Fibroblast of lung (primary cell): ENCODE data around the gene KLF4. TPM values are rescaled to one million over a fixed set of nuclear protein-coding genes. Genes with fewer than 3 reads are reported as not detected.

ENCODE experiments used
- DNase-seq, 2 donors: peaks; one replicate each; pipeline versions ENCODE4 v3.0.0 to v3.0.0-alpha.2; 2010; ENCODE audit warnings: low read depth in 2 of 2
- H2AFZ ChIP-seq: 2 replicates; pipeline ENCODE4 v1.5.1; 2012; ENCODE audit warnings: low read length, control low read depth, inconsistent platforms
- H3K27ac ChIP-seq: 2 replicates; pipeline ENCODE4 v1.5.1; 2011; ENCODE audit warnings: low read length, control low read depth; ENCODE audit not compliant: insufficient read depth
- H3K27me3 ChIP-seq: 2 replicates; pipeline ENCODE4 v1.5.1; 2011; ENCODE audit warnings: mild to moderate bottlenecking, low read length; ENCODE audit not compliant: control insufficient read depth, insufficient read depth
- H3K36me3 ChIP-seq: 2 replicates; pipeline ENCODE4 v1.5.1; 2011; ENCODE audit warnings: low read length; ENCODE audit not compliant: control insufficient read depth, insufficient read depth
- H3K4me1 ChIP-seq: 2 replicates; pipeline ENCODE4 v1.5.1; 2011; ENCODE audit warnings: low read length; ENCODE audit not compliant: control insufficient read depth, insufficient read depth; ENCODE audit errors: extremely low read depth
- H3K4me2 ChIP-seq: 2 replicates; pipeline ENCODE4 v1.5.1; 2011; ENCODE audit warnings: low read length, control low read depth; ENCODE audit not compliant: insufficient read depth; ENCODE audit errors: extremely low read depth
- H3K4me3 ChIP-seq, 4 experiments: fragments of 200-600 bp in 1 of 4; sonication (generic) in 1 of 4; replicated peaks in 1 of 4; 2 replicates each; pipeline ENCODE4 v1.5.1; 2011 to 2016; ENCODE audit warnings: low read length in 4 of 4, low read depth in 3 of 4, mild to moderate bottlenecking in 3 of 4, control low read depth in 2 of 4, inconsistent platforms in 1 of 4, mixed read lengths in 1 of 4; ENCODE audit not compliant: insufficient read depth in 1 of 4; ENCODE audit errors: control extremely low read depth in 1 of 4
- H3K79me2 ChIP-seq: 2 replicates; pipeline ENCODE4 v1.5.1; 2012; ENCODE audit warnings: mild to moderate bottlenecking, low read length, inconsistent platforms; ENCODE audit not compliant: control insufficient read depth, insufficient read depth
- H3K9ac ChIP-seq: 2 replicates; pipeline ENCODE4 v1.5.1; 2011; ENCODE audit warnings: mild to moderate bottlenecking, low read length, control low read depth; ENCODE audit not compliant: insufficient read depth
- H3K9me3 ChIP-seq: 2 replicates; pipeline ENCODE4 v1.5.1; 2012; ENCODE audit warnings: low read depth, low read length; ENCODE audit not compliant: control insufficient read depth, insufficient read depth
- H4K20me1 ChIP-seq: 2 replicates; pipeline ENCODE4 v1.5.1; 2011; ENCODE audit warnings: low read length; ENCODE audit not compliant: control insufficient read depth, insufficient read depth; ENCODE audit errors: extremely low read depth
- CTCF ChIP-seq, 2 donors: IDR thresholded peaks in 1 of 2; conservative IDR thresholded peaks in 1 of 2; 1 replicate in 1 of 2; 2 replicates in 1 of 2; pipeline ENCODE4 v1.5.1; 2011 to 2012; ENCODE audit warnings: low read length in 2 of 2, control low read depth in 1 of 2, inconsistent platforms in 1 of 2, low read depth in 1 of 2, mild to moderate bottlenecking in 1 of 2
- EZH2 ChIP-seq: IDR thresholded peaks from 2 replicates; pipeline ENCODE4 v1.5.1; 2012; ENCODE audit warnings: low read length, control low read depth, mild to moderate bottlenecking; ENCODE audit errors: missing control alignments
- polyA plus RNA-seq, 2 donors: library from polyadenylated mRNA; depleted of rRNA in 1 of 2; stranded (reverse) in 1 of 2; unstranded in 1 of 2; fragments of >200 nt; gene quantifications; 2 replicates each; pipeline ENCODE4 v1.2.1, GENCODE V29; 2011 to 2012; ENCODE audit warnings: missing spikeins in 1 of 2
- total RNA-seq: library from RNA; depleted of rRNA; stranded (reverse); fragments of >200 nt; gene quantifications from 2 replicates; pipeline ENCODE4 v1.2.1, GENCODE V29; 2014

The KLF4 gene
- total and polyA plus RNA-seq, 2 donors (not counting 1 experiment from before 2014, with no cell fraction given) = 10.3 to 32.7 TPM

- Histone ChIP-seq H3K27ac (no peak overlapping the region), H3K27me3 (no peaks in the 10 kb centered on the region), H3K36me3 (no peaks in the 10 kb centered on the region), H3K4me2 (no peak overlapping the region), H3K9me3 (no peaks in the 10 kb centered on the region), H3K9ac (no peak overlapping the region), H3K79me2 (no peaks in the 10 kb centered on the region), H2AFZ (no peak overlapping the region), H3K4me3 (no peak overlapping the region), H4K20me1 (no peaks in the 10 kb centered on the region), H3K4me1 (no peaks in the 10 kb centered on the region)
- TF ChIP-seq EZH2 (no peak), CTCF (conservative IDR thresholded peaks at IDR 0.05 in 1 of 2, IDR thresholded peaks at IDR 0.05 in 1 of 2; ENCODE audit: low read depth in 1 of 2, low read length in 2 of 2) (no peak)
- DNase-seq = no peak
Measured at GRCh38 chr9:107478805-107479204, 10.8 kb downstream of the KLF4 start.

- Histone ChIP-seq H3K9ac (no peak overlapping the region), H3K79me2 (no peaks in the 10 kb centered on the region), H3K27me3 (no peaks in the 10 kb centered on the region), H4K20me1 (no peaks in the 10 kb centered on the region), H3K36me3 (no peaks in the 10 kb centered on the region), H3K4me3 (no peak overlapping the region), H2AFZ (no peak overlapping the region), H3K9me3 (no peaks in the 10 kb centered on the region), H3K4me2 (no peak overlapping the region), H3K27ac (no peak overlapping the region), H3K4me1 (no peaks in the 10 kb centered on the region)
- DNase-seq = no peak
- TF ChIP-seq EZH2 (no peak), CTCF (conservative IDR thresholded peaks at IDR 0.05 in 1 of 2, IDR thresholded peaks at IDR 0.05 in 1 of 2; ENCODE audit: low read depth in 1 of 2, low read length in 2 of 2) (no peak)
Measured at GRCh38 chr9:107474124-107474523, 15.4 kb downstream of the KLF4 start.

DNA sequence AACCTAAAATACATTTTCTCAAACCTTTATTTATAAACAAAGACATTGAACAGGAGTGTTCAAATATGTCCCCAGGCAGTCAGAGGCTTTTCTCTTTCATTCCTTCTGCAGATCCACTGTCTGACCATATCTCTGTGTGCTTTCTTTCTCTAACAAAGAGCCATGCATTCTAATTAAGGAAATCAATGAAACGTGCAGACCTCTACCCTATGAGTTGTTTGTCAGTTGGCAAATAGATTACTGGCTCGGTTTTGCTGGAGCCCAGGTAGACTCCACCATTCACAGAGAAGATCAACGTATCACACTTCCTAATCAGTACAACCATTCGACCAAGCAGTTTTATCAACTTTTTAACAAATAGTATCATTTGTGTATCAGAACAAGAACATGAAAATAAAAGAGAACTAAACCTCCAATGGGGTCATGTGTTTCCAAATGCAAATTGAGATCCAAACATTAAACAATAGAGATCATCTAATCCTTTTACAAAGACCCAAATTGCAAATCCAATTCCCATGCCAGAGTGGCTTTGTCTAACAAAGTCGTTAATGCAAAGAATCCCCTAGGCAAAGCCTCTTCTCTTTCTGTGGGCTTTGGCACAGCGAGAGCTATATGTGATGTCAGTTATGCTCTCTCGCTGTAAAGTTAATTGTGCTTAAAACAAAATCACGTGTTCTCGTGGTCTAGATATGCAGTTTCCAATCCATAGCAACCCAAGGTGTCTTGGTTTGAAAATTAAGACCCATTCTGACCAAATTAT, 16.8 kb downstream of the KLF4 start:
- H3K27ac ChIP-seq = no peak overlapping the region
- H3K9ac ChIP-seq = no peak overlapping the region
- H3K4me3 ChIP-seq = no peak overlapping the region
- H3K79me2 ChIP-seq = no peaks in the 10 kb centered on the region
- H3K36me3 ChIP-seq = no peaks in the 10 kb centered on the region
- no peak overlapping the region for H3K4me2 ChIP-seq
- TF ChIP-seq CTCF (conservative IDR thresholded peaks at IDR 0.05 in 1 of 2, IDR thresholded peaks at IDR 0.05 in 1 of 2; ENCODE audit: low read depth in 1 of 2, low read length in 2 of 2) = no peak
- no peak for TF ChIP-seq EZH2
- H2AFZ ChIP-seq = no peak overlapping the region
- no peaks in the 10 kb centered on the region for H3K4me1 ChIP-seq
- no peaks in the 10 kb centered on the region for H3K27me3 ChIP-seq
- no peaks in the 10 kb centered on the region for H3K9me3 ChIP-seq
- no peaks in the 10 kb centered on the region for H4K20me1 ChIP-seq
- DNase-seq = no peak
